ENCODE results near the gene TBCD.

TBCD gene

DNA sequence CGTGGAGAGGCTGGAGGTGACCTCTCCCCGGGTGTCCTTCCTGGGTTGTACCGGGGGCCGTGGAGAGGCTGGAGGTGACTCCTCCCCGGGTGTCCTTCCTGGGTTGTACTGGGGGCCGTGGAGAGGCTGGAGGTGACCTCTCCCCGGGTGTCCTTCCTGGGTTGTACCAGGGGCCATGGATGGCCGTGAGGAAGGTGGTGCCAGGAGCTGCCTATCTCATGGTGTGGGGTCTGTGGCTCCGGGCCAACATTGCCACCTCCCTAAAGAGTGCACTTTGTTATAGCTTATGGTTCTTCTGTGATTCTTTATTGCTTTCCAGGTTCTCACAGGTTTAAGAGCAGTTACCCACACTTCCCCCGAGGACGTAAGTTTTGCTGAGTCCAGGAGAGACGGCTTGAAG lies 174.2 kb downstream of the TBCD start:
- no peak for DNase-seq (ENCODE audit: low spot score)

DNA sequence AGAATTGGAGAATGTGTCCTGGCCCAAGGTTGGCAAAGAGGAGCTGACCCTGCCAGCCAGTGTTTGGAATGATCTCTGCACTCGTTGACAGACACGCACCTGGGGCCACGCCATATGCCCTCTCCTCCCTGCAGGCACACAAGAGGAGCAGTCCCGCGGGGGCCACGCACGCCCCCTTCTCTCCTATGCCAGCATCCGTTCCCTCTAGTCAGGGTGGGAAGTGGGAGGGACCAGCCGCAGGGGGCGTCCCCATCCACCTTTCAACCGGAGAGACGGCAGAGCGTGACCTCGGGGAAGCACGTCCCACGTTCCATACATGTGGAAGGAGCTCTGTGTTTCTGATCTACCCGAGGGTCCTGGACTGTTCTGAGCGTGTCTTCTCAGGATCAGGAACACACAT lies 174.9 kb downstream of the TBCD start:
- no peak for DNase-seq (ENCODE audit: low spot score)

DNA sequence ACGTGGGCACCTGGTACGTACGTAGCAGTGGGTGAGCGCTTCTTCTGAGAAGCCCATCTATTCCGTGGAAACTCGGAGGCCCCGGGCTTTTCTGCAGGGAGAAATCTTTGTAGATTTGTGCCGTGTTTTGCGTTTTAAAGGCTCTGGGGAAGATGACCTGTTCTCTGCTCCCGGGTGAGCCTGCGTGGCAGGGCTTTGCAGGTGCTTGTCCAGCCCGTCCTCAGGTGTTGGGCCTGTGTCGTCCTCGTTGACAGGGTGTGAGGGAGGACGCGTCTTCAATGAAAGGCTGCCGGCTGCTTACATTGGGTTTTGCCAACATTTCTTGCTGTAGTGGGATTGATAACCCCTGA lies 175.4 kb downstream of the TBCD start:
- no peak for DNase-seq (ENCODE audit: low spot score)

DNA sequence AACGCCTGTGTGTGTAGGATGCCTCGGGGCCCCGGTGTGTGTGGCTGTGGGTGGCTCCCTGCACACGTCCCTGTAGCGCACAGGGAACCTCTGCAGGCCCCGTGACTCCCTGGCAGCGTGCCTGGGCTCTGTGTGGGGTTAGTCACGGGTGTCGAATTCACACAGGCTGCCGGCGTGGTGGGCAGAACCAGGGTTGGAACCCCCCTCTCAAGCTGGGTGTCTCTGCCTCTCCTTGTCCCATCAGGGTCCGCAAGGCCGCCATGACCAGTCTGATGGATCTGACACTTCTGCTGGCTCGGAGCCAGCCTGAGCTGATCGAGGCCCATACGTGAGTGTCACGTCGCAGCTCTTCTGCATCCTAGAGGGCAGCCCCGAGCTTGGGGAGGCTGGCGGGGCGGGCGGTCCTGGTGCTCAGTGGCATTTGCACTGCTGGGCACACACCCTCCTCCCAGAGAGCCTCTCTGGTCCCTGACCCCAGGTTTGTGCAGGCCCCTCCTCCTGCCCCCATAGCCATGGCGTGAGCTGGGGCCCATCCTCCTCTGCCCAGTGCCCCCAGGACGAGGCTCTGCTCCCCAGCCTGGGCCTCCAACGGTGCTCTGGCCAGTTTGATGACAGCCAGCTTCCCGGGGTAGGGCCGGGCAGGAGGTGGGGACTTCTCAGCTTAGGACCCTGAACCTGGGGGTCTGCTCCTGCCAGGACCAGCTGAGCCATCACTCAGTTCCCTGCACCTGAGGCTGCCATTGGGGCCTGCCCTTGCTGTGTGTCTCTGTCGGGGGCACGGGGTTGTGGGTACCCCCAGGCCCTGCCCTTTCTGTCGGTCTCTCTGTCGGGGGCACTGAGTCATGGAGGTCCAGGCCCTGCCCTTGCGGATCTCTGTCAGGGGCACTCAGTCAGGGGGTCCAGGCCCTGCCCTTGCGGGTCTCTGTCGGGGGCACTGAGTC lies 176.1 kb downstream of the TBCD start:
- DNase-seq (ENCODE audit: low spot score): no peak

DNA sequence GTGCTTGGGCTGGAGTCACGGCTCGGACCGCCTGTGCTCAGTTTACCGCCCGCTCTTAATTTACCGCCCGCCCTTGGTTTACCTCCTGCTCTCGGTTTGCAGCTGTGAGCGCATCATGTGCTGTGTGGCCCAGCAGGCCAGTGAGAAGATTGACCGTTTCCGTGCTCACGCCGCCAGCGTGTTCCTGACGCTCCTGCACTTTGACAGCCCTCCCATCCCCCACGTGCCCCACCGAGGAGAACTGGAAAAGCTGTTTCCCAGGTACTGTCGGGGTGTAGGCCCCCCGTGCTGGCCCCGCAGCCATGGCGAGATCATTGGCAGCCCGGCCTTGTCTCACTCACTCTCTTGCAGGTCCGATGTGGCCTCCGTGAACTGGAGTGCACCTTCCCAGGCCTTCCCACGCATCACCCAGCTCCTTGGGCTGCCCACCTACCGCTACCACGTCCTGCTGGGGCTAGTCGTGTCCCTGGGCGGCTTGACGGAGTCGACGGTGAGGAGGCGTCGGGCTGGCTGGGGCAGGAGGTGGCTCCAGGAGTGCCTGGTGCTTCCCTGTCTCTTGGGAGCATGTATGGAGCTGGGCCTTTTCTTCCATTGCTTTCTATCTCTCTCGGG lies 177.3 kb downstream of the TBCD start:
- DNase-seq (ENCODE audit: low spot score): no peak

DNA sequence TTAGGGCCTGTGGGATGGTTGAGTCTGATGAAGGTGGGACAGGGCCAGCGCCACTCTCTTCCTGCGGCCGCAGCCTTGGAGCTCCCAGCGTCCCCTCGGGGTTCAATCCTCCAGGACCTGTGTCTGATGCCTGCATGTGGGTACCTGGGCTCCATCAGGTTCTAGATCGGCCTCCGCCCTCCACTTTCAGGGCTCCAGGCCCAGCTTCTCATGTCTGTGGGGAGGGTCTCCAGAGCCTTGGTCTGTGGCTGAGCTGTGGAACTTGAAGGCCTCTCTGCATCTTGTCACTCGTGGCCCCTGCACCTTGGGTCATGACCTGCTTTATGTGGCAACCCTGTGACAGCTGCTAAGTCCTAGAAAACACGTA lies 177.8 kb downstream of the TBCD start:
- DNase-seq (ENCODE audit: low spot score): no peak

DNA sequence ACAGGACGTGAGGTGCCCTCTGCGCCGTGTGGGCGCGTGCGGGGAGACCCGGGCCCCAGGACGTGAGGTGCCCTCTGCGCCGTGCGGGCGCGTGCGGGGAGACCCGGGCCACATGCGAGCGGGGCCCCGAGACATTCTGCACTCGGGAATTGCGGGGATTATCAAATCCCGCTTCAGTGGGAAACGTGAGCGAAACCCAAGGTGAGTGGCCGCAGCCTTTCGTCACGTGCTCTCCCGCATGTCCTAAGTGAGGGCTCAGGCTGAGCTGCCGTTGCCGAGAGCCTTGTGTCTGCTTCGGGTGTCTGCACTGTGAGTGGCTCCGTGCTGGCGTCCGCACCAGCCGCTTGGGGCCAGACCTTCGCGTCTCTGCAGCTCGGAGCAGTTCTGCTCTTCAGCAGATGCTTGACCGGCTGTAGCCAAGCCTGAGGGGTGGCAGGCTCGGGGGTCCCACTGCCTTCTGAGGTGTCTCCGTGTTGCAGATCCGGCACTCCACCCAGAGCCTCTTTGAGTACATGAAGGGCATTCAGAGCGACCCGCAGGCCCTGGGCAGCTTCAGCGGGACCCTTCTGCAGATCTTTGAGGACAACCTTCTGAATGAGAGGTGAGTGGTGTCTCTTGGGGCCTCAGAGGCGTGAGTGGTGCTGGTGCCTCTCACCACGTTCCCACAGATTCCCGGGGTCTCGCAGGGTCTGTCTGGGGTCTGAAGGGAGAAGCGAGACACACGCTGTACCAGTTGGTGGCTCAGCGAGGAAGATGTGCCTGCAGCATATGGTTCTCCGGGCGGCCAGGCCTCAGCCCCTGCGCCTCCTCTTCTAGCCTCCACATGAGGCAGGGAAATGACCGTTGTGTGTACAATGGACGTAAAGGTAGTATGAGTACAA lies 178.4 kb downstream of the TBCD start:
- no peak for DNase-seq (ENCODE audit: low spot score)

DNA sequence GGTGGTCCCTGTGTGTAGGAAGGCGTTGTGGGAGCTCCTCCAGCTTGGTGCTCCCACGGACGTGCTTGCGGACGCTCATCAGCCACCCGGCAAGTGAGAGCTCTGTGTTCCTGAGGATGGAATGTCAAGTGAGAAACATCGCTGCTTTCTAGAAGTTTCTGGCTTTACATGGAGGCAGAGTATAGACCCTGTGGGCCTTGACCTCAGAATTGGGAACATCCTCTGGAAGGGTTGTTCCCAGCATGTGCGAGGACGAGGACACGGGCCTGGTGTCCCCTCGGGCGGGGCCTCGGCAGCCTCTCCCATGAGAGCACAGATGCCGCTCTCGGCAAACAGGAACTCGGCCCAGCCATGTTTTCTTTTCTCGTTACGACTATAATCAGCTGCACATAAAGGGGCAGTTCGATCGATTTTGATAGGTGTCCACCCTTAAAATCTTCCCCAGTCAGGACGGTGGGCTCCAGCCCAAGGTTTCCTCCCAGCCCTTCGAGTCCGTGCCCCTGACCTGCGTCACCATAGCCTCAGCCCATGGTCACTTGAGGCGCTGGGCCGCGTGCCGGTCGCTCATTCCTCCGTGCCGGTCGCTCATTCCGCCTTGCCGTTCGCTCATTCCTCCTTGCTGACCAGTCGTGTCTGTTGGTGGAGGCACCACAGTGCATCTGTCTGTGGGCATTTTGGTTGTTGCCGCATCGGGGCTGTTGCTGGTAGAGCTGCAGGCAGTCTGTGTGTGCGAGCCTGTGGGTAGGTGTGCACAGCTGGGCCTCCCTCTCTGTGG lies 179.2 kb downstream of the TBCD start:
- no peak for DNase-seq (ENCODE audit: low spot score)

DNA sequence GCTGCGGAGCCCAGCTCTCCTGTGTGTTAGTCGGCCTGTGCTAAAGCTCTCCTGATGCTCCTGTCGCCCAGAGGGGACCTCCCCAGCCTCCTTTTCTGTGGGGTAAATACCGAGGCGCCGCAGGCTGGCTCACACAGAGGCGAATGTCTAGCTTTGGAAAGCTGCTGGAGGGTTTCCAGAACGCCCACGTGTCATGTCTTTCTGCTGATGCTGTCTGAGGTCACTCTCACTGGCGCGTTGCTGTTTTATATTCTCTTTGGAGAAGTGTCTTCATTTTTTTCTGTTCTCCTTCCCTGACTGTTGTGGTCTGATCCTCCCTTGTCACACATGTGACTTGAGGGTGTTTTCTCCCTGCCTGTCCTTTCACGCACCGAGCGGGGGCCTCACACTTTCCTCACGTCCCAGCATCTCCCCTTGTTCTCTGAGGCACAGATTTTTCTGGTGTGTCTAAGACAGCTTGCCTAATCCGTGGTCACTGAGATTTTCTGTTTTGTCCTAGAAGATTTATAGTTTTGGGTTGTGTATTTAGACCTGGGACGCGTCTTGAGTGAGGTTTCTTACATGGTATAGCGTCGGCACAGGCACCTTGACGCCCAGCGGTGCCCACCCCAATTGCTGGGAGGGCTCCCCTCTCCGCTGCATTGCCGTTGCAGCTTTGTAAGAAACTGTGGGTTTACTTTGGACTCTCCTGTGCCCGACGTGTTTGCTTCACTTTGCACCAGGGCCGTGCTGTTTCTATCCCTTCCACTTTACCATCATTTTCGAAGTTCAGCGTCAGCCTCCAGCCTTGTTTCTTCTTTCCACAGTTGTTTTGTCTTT lies 180.0 kb downstream of the TBCD start:
- no peak for DNase-seq (ENCODE audit: low spot score)

DNA sequence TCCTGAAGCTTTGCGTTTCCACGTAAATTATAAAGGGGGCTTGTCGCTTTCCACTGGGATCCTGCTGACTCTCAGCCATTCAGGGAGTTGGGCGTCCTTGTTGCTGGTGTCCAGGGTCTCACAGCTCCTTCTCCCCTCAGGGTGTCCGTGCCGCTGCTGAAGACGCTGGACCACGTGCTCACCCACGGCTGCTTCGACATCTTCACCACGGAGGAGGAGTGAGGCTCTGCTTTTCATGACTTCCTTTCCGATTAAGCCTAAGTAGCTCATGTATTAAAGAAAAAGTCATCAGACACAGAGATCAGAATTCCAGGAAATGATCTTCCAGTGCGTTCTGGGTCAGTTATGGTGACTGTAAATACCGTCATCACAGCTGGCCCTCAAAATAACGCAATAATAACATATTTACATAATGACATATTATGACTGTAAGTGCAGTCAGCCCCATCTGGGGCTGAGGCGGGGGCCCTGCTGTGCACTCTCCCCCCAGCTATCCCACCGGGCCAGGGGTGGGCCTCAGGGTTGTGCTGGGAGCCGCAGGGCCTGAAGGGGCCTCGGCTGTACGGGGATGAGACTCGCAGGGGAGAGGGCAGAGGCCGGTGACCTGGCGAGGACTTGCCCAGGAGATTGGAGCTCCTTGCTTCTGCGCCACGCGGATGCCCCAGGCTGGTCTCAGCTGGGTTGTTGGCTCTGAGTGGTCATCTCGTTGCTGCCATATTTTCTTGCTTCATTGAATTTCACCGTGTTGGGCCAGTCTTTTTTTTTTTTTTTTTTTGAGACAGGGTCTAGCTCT lies 180.8 kb downstream of the TBCD start:
- no peak for DNase-seq (ENCODE audit: low spot score)

DNA sequence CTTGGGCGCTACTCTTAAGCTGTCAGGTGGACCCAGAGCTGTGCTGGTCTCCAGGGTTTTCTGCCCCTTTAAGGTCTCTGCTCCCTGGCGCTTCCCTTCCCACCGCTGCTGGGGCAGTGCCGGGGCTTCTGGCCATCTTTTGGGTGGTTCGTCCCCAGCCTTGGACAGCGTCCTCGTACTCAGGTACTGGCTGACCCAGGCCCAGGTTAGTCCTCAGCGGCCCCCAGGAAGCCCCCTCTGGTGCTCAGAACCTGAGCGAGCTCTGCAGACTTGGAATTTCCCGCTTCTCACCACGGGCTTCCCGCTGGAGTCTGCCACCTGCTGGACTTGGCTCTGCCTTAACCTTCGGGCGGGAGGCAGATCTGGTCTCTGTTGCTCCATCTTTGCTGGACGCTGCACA lies 182.0 kb downstream of the TBCD start:
- no peak for DNase-seq (ENCODE audit: low spot score)

DNA sequence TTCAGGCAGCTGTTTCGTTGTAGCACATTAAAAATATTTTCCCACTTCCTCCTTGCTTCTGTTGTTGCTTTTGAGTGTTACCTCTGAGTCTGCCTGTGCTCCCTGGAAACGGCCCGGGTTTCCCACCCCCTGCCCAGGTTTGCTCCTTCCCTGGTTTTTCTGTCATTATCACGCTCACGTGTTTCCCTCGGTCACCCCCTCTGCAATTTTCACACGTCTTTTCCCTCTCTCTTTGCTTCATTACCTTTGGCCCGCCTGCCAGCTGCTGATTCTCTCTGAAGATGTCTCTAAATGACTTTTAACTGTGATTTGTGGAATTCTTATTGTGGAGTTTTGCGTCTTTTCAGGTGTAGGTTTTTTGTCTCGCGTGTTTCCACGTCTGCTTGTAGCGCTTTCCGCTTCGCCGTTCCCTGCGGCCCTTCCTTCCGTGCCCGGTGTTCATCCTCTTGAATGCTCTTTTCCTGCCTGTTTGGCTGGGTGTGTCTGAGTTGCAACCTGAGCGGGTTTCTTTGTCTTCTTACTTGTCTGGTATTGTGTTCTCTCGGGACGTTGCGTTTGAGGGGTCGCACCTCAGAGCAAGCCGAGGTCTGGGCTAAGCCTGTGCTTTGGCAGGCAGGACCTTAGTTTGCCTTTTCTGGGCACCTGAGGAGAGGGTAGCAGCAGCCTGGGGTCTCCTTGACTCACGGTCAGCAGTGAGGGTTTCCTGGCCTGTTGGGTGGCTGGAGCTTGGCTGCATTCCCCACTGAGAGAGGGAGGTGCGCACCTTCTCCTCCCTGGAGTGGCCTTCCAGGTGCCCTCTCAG lies 184.3 kb downstream of the TBCD start:
- DNase-seq (ENCODE audit: low spot score): no peak

DNA sequence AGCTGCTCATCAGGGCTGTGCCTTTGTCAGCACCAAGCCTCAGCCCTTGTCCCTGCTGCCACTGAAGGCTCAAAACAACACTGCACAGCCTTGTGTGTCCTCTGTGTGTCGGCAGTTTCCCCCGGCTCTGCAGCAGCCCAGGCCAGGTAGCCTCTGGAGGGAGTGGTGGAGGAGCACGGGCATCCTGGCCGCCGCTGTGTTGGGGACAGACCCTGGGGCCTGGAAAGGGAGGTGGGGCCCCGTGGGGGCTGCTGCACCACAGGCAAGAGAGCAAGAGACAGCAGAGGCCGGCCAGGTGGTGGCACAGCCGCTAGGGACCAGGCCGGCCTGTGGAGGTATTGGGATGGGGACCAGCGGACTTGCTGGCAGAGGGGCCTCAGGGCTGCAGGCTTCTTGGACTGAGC lies 184.9 kb downstream of the TBCD start:
- no peak for DNase-seq (ENCODE audit: low spot score)

DNA sequence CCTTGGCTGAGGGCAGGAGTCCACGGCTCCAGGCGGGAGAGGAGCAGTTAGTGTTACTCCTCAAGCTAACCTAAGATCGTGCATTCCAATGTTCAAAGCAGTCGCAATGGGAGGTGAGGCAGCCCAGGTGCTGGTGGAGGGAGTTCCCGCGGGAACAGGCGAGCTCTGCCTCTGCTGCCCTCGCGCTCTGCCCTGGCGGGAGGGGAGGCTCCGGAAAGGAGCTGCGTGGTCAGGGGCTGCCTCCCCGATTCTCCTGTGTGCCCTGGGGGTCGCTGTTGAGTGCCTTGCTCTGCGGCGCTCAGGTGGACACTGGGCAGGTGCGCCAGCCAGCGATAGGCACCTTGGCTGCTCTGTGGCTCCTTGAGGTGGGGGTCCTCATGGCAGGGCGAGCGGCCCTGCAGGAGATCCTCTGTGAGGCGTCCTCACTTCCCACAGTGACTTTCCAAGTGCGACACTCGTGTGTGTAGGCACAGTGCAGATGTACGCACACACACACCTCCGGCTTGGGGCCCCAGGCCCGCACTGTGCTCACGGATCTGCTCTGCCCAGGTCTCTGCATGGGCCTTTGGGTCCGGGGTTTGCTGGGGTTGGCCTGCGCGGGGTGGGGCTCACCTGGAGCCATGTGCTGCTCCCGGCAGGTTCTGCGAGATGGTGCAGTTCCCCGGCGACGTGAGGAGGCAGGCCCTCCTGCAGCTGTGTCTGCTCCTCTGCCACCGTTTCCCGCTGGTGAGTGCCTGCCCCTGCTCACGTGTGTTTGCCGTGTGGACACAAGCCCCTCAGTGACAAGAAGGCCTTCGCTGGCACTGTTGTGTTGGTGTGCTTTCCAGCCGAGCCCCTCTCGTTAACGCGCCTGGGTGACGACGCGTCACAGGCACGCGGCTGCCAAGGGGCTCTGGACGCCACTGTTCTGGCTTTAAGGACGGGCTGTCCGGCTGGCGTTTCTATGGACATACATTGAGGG lies 185.8 kb downstream of the TBCD start:
- no peak for DNase-seq (ENCODE audit: low spot score)

DNA sequence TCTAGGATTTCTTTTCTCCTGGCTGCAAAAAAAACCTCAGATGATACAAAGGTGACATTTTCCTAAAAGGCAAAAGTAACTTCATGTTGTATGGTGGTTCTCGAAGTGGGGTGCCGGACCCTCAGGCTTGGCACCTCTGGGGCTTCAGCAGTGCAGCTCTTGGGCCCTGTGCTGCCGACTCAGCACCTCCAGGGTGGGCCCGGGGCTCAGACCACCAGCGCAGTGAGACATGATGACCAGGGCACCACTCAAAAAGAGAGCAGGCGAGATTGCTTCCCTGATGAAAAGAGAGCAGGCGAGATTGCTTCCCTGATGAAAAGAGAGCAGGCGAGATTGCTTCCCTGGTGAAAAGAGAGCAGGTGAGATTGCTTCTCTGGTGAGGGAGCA lies 186.6 kb downstream of the TBCD start:
- no peak for DNase-seq (ENCODE audit: low spot score)

DNA sequence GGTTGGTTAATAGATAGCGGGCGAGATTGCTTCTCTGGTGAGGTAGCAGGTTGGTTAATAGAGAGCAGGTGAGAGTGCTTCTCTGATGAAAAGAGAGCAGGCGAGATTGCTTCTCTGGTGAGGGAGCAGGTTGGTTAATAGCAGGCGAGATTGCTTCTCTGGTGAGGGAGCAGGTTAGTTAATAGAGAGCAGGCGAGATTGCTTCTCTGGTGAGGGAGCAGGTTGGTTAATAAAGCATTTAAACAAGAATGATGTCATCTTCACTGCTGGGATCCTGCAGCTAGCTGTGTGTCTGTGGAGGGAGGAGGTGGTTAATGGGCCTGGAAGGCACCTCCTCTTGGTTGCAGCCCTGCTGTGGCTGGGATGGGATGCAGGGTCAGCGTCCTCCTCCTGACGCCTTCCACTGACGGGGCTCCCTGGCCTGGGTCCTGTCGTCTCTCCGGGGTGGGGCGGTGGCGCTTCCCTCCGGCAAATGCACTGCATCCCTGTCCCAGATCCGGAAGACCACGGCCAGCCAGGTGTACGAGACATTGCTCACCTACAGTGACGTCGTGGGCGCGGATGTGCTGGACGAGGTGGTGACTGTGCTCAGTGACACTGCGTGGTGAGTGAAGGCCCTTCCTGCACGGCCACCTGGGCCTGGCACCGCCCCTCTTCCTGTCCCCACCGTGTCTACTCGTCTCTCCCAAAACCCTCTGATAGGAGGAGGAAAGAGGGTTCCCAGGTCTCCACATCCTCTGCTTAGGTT lies 187.2 kb downstream of the TBCD start:
- DNase-seq (ENCODE audit: low spot score): no peak

DNA sequence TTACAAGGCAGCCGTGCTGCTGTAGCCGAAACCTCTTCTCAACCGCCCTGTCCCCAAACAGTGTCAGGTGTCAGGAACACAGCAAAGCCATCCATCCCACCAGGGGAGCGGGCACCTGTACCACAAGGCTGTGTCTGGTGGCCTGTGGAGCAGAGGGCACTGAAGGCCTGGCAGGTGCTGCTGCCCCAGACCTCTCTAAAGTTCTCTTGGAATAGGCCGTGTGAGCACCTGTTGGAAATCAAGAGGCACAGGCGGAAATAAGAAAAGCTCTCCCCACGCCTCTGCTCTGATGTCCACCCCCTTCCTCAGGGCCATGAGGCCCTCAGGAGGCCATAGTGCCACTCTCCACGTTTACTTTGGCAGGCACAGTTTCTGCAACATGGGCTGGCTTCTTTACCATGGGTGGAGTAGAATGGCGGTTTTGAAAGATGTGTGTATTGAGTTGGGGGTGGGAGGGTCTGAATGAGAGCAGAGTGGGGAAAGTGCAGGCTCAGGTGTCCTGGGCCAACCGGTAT lies 187.8 kb downstream of the TBCD start:
- no peak for DNase-seq (ENCODE audit: low spot score)

Measured in hematopoietic multipotent progenitor cell treated with erythropoietin and hydrocortisone succinate and interleukin-3 and kit ligand, for 17 days (in vitro differentiated cells).